HepG2 (cell line): ENCODE results near the gene MICAL3. TPM values are rescaled to one million over a fixed set of nuclear protein-coding genes. Genes with fewer than 3 reads are reported as not detected.

Experiments used
- ATAC-seq: fragments of 200-7000 bp; cut with Tn5 transposase; 3 replicates; pipeline ENCODE4 v1.9.1; 2020; ENCODE audit warnings: mild to moderate bottlenecking, moderate library complexity
- BruUV-seq: library from RNA; stranded (reverse); fragments of 400-500 nt; replicated peaks from 2 replicates; lab custom pipeline; 2021; lab: Mats Ljungman, UMichigan
- CTCF ChIA-PET: fragments of 300-600 bp; formaldehyde crosslinking; extraction: SDS; loops from one replicate; lab custom pipeline; 2021; ENCODE audit warnings: low total read pairs, inconsistent platforms, low intra/inter-chr PET ratio; lab: Yijun Ruan, JAX
- POLR2A ChIA-PET: fragments of 350-600 bp; sonication (Branson Sonifier 250); formaldehyde crosslinking; loops from one replicate; lab custom pipeline; 2020; ENCODE audit warnings: antibody characterized with exemption, inconsistent platforms; lab: Yijun Ruan, JAX
- DNase-seq: peaks from one replicate; pipeline ENCODE4 v3.0.0-alpha.2; 2015; ENCODE audit warnings: low spot score
- FAIRE-seq: peaks from 3 replicates; lab custom pipeline; 2011; peaks lifted over from hg19 to GRCh38; lab: Jason Lieb, UNC
- H2AFZ ChIP-seq: one replicate; pipeline ENCODE4 v1.6.1; 2011; ENCODE audit warnings: low read length, inconsistent platforms
- H3K27ac ChIP-seq: fragments of 300-600 bp; 3 replicates; pipeline ENCODE4 v1.8.0; 2011; ENCODE audit warnings: mixed run types, mild to moderate bottlenecking, mixed read lengths, low read length, inconsistent platforms; ENCODE audit not compliant: insufficient read depth; ENCODE audit errors: extremely low read length
- H3K27me3 ChIP-seq, 2 experiments: fragments of 200-600 bp in 1 of 2; 2 replicates in 1 of 2; 3 replicates in 1 of 2; pipeline versions ENCODE4 v1.6.0 to v1.8.0; 2011; ENCODE audit warnings: low read length in 2 of 2, mild to moderate bottlenecking in 2 of 2, moderate library complexity in 2 of 2, inconsistent platforms in 1 of 2; ENCODE audit not compliant: insufficient read depth in 2 of 2, control insufficient read depth in 1 of 2
- H3K36me3 ChIP-seq, 2 experiments: fragments of 200-600 bp in 1 of 2; replicated peaks in 1 of 2; 2 replicates in 1 of 2; 3 replicates in 1 of 2; pipeline versions ENCODE4 v1.5.1 to v1.8.0; 2011; ENCODE audit warnings: low read length in 2 of 2, inconsistent platforms in 1 of 2; ENCODE audit not compliant: insufficient read depth in 2 of 2, control insufficient read depth in 1 of 2
- H3K4me1 ChIP-seq: 2 replicates; pipeline ENCODE4 v1.5.1; 2012; ENCODE audit warnings: low read length, inconsistent platforms; ENCODE audit not compliant: insufficient read depth
- H3K4me2 ChIP-seq: 2 replicates; pipeline ENCODE4 v1.6.0; 2011; ENCODE audit warnings: low read depth, low read length, inconsistent platforms
- H3K4me3 ChIP-seq, 3 experiments: fragments of 200-600 bp in 1 of 3; sonication (generic), shearing (Covaris generic) in 1 of 3; replicated peaks in 1 of 3; 2 replicates each; pipeline ENCODE4 v1.5.1; 2011 to 2016; ENCODE audit warnings: low read length in 3 of 3, inconsistent platforms in 2 of 3, low read depth in 2 of 3, mild to moderate bottlenecking in 2 of 3, control low read depth in 1 of 3, mixed read lengths in 1 of 3; ENCODE audit not compliant: insufficient read depth in 1 of 3
- H3K79me2 ChIP-seq: one replicate; pipeline ENCODE4 v1.6.1; 2011; ENCODE audit warnings: low read length, inconsistent platforms; ENCODE audit not compliant: insufficient read depth
- H3K9ac ChIP-seq: 2 replicates; pipeline ENCODE4 v1.6.0; 2011; ENCODE audit warnings: mild to moderate bottlenecking, low read depth, low read length, inconsistent platforms; ENCODE audit not compliant: insufficient read depth
- H3K9me3 ChIP-seq: 2 replicates; pipeline ENCODE4 v1.5.1; 2012; ENCODE audit warnings: mild to moderate bottlenecking, low read length
- H4K20me1 ChIP-seq: 2 replicates; pipeline ENCODE4 v1.6.0; 2011; ENCODE audit warnings: inconsistent platforms, mild to moderate bottlenecking, low read length, moderate library complexity; ENCODE audit not compliant: insufficient read depth
- BORCS8-MEF2B ChIP-seq: sonication (generic); formaldehyde crosslinking; IDR thresholded peaks from 2 replicates; pipeline ENCODE4 v1.8.0; 2022; ENCODE audit warnings: mild to moderate bottlenecking, missing genetic modification reagents
- GFI1 ChIP-seq: sonication (generic); formaldehyde crosslinking; IDR thresholded peaks from 2 replicates; pipeline ENCODE4 v1.5.0; 2020; ENCODE audit warnings: missing genetic modification reagents, mild to moderate bottlenecking, borderline replicate concordance
- ZNF687 ChIP-seq: sonication (generic); formaldehyde crosslinking; IDR thresholded peaks from 2 replicates; pipeline ENCODE4 v1.5.1; 2020; ENCODE audit warnings: mild to moderate bottlenecking, missing genetic modification reagents, moderate library complexity
- WGBS: methylation state at CpG from one replicate; pipeline ENCODE4 v1.1.6; 2017; ENCODE audit warnings: low lambda C conversion rate; 5-methylcytosine and 5-hydroxymethylcytosine counted together
- in situ Hi-C: cut with HindIII; loops from 2 replicates; pipeline ENCODE4 v1.10.0; 2017; ENCODE audit warnings: low pct_unique_long_range_greater_than_20kb; ENCODE audit not compliant: extremely low pct_ligation_motif_present
- intact Hi-C: fragments of 100-400 bp; cut with micrococcal nuclease; formaldehyde crosslinking; loops from one replicate; pipeline ENCODE4 v1.10.0; 2022; ENCODE audit not compliant: unreplicated experiment
- polyA plus RNA-seq, 8 experiments: library from polyadenylated mRNA; depleted of rRNA in 3 of 8; stranded (reverse) in 7 of 8; unstranded in 1 of 8; fragments of >200 nt; fragmentation: Illumina TruSeq in 4 of 8; extraction: Trizol in 4 of 8; gene quantifications; 2 replicates each; pipeline versions ENCODE4 v1.2.1 to v1.2.3, GENCODE V29; 2011 to 2016; ENCODE audit warnings: low read depth in 4 of 8, missing spikeins in 1 of 8, mixed read lengths in 1 of 8; ENCODE audit not compliant: insufficient read depth in 1 of 8
- total RNA-seq, 5 experiments: library from RNA; depleted of rRNA; stranded (reverse); fragments of >200 nt; fragmentation: Illumina TruSeq; extraction: Trizol; gene quantifications; 2 replicates each; pipeline ENCODE4 v1.2.3, GENCODE V29; 2016; ENCODE audit warnings: low read depth in 1 of 5

The MICAL3 gene
- total and polyA plus RNA-seq, 2 of the 13 experiments (the other 11 are each of a cell fraction or from before 2014, with no cell fraction given), result 5.3 to 12.5 TPM

- no peak overlapping the region for H3K4me3 ChIP-seq
- CTCF ChIA-PET, result no interaction called here
- WGBS, result 90% methylated on average over 9 of the region's 9 CpGs
- no peak; the same call in 1 of the 3 replicates for ATAC-seq
- H3K79me2 ChIP-seq, result peaks cover 65% of the 10 kb centered on the region
- no TSS peak for BruUV-seq
- H3K27me3 ChIP-seq, result no peaks in the 10 kb centered on the region
- FAIRE-seq, result no peak
- H2AFZ ChIP-seq, result no peak overlapping the region
- intact Hi-C loops, result loop anchor here (5.0 to 10.0 kb wide), 2 partner anchors 50 to 58 kb away; no protein-coding TSS in a partner anchor
- H3K9me3 ChIP-seq, result no peaks in the 10 kb centered on the region
- POLR2A ChIA-PET, result interaction anchor here (1.4 kb wide), 1 partner anchor 126 kb away, joined by 3 read pairs; the partner anchor contains the start of gene PEX26
- H3K36me3 ChIP-seq, result peaks cover 0 to 3% of the 10 kb centered on the region in 2 experiments; a peak in 1 of 5 replicates
- no peaks in the 10 kb centered on the region for H4K20me1 ChIP-seq
- no peak overlapping the region for H3K9ac ChIP-seq
- H3K27ac ChIP-seq, result peak overlapping the region; percentile 37
- H3K4me1 ChIP-seq, result peaks cover 70% of the 10 kb centered on the region
- no peak for DNase-seq
- H3K4me2 ChIP-seq, result peak overlapping the region; percentile 41; the same call in 1 of the 2 replicates
- TF ChIP-seq BORCS8-MEF2B (CRISPR knock-in tag) (no peak), GFI1 (0 out of 2 replicates have a peak, but pooled peaks have one; percentile 1), ZNF687 (CRISPR knock-in tag) (peak; percentile 14; the same call in 1 of the 2 replicates)
- TF ChIP-seq, all 625 proteins: peak for 2
- in situ Hi-C loops, result no loop called here
Observed at GRCh38 chr22:17952273-17952801, 72.0 kb downstream of the MICAL3 start.
